ENCODE data around the gene SMARCE1. TPM values are rescaled to one million over a fixed set of nuclear protein-coding genes. Genes with fewer than 3 reads are reported as not detected.
A peak's percentile ranks its signal among the peaks of the same experiment; 100 is the strongest.

Gene SMARCE1
- 97.8 and 137 TPM in 2 replicates for total RNA-seq (2014; rRNA removed; shearing (Covaris generic))

GRCh38 chr17:40647624-40648383, at the start of gene SMARCE1:
Gene SMARCE1 (minus strand): TSS chr17:40647818. CDS start chr17:40645802, 2,016 bp downstream.
- H3K27ac ChIP-seq: peak within 1 kb of the TSS; percentile 98
- peak within 1 kb of the TSS; percentile 80 for H3K4me3 ChIP-seq
- H3K9me3 ChIP-seq (replicated peaks): no peaks in the 10 kb centered on the region
- peak; percentile 73 to 91 for DNase-seq (ENCODE audit: low read depth in 1 of 2, low spot score in 2 of 2)
- H3K36me3 ChIP-seq: peaks cover 41% of the 10 kb centered on the region
- H3K4me1 ChIP-seq (replicated peaks): peaks cover 12% of the 10 kb centered on the region
- no peaks in the 10 kb centered on the region for H3K27me3 ChIP-seq (replicated peaks)

GRCh38 chr17:40697297-40697696, 49.7 kb upstream of the SMARCE1 start:
- no peaks in the 10 kb centered on the region for H3K36me3 ChIP-seq
- peaks cover 46% of the 10 kb centered on the region for H3K27me3 ChIP-seq (replicated peaks)
- no peaks in the 10 kb centered on the region for H3K4me1 ChIP-seq (replicated peaks)
- no peak for DNase-seq (ENCODE audit: low read depth in 1 of 2, low spot score in 2 of 2)
- H3K27ac ChIP-seq: no peak overlapping the region
- H3K4me3 ChIP-seq: no peak overlapping the region
- no peaks in the 10 kb centered on the region for H3K9me3 ChIP-seq (replicated peaks)

GRCh38 chr17:40696651-40697072, 49.0 kb upstream of the SMARCE1 start:
- H3K4me3 ChIP-seq: no peak overlapping the region
- H3K9me3 ChIP-seq (replicated peaks): no peaks in the 10 kb centered on the region
- no peaks in the 10 kb centered on the region for H3K36me3 ChIP-seq
- no peak for DNase-seq (ENCODE audit: low read depth in 1 of 2, low spot score in 2 of 2)
- H3K27me3 ChIP-seq (replicated peaks): peaks cover 42% of the 10 kb centered on the region
- H3K27ac ChIP-seq: no peak overlapping the region
- H3K4me1 ChIP-seq (replicated peaks): no peaks in the 10 kb centered on the region

- H3K9me3 ChIP-seq (replicated peaks): no peaks in the 10 kb centered on the region
- H3K4me3 ChIP-seq: no peak overlapping the region
- no peaks in the 10 kb centered on the region for H3K36me3 ChIP-seq
- H3K4me1 ChIP-seq (replicated peaks): no peaks in the 10 kb centered on the region
- H3K27ac ChIP-seq: no peak overlapping the region
- DNase-seq (ENCODE audit: low read depth in 1 of 2, low spot score in 2 of 2): no peak
- peaks cover 46% of the 10 kb centered on the region for H3K27me3 ChIP-seq (replicated peaks)
Measured at GRCh38 chr17:40695874-40696472, 48.4 kb upstream of the SMARCE1 start.

GRCh38 chr17:40694584-40694983, 47.0 kb upstream of the SMARCE1 start:
- Histone ChIP-seq H3K4me3 (no peak overlapping the region), H3K27me3 (replicated peaks) (peaks cover 48% of the 10 kb centered on the region), H3K36me3 (no peaks in the 10 kb centered on the region), H3K27ac (no peak overlapping the region), H3K4me1 (replicated peaks) (no peaks in the 10 kb centered on the region), H3K9me3 (replicated peaks) (no peaks in the 10 kb centered on the region)
- DNase-seq (ENCODE audit: low read depth in 1 of 2, low spot score in 2 of 2): no peak

GRCh38 chr17:40687106-40687505, 39.5 kb upstream of the SMARCE1 start:
- Histone ChIP-seq H3K27me3 (replicated peaks) (peaks cover 34% of the 10 kb centered on the region), H3K27ac (no peak overlapping the region), H3K36me3 (no peaks in the 10 kb centered on the region), H3K9me3 (replicated peaks) (no peaks in the 10 kb centered on the region), H3K4me3 (no peak overlapping the region), H3K4me1 (replicated peaks) (no peaks in the 10 kb centered on the region)
- DNase-seq (ENCODE audit: low read depth in 1 of 2, low spot score in 2 of 2): no peak

- Histone ChIP-seq H3K4me3 (no peak overlapping the region), H3K27me3 (replicated peaks) (peaks cover 35% of the 10 kb centered on the region), H3K27ac (no peak overlapping the region), H3K36me3 (no peaks in the 10 kb centered on the region), H3K4me1 (replicated peaks) (no peaks in the 10 kb centered on the region), H3K9me3 (replicated peaks) (no peaks in the 10 kb centered on the region)
- no peak for DNase-seq (ENCODE audit: low read depth in 1 of 2, low spot score in 2 of 2)
Measured at GRCh38 chr17:40686192-40686591, 38.6 kb upstream of the SMARCE1 start.

GRCh38 chr17:40680998-40681397, 33.4 kb upstream of the SMARCE1 start:
- Histone ChIP-seq H3K9me3 (replicated peaks) (no peaks in the 10 kb centered on the region), H3K36me3 (no peaks in the 10 kb centered on the region), H3K27me3 (replicated peaks) (peaks cover 48% of the 10 kb centered on the region), H3K4me3 (no peak overlapping the region), H3K4me1 (replicated peaks) (no peaks in the 10 kb centered on the region), H3K27ac (no peak overlapping the region)
- DNase-seq (ENCODE audit: low read depth in 1 of 2, low spot score in 2 of 2): no peak

- Histone ChIP-seq H3K9me3 (replicated peaks) (no peaks in the 10 kb centered on the region), H3K4me3 (no peak overlapping the region), H3K36me3 (no peaks in the 10 kb centered on the region), H3K27ac (no peak overlapping the region), H3K27me3 (replicated peaks) (peaks cover 58% of the 10 kb centered on the region), H3K4me1 (replicated peaks) (no peaks in the 10 kb centered on the region)
- DNase-seq (ENCODE audit: low read depth in 1 of 2, low spot score in 2 of 2): no peak
Measured at GRCh38 chr17:40679523-40679907, 31.9 kb upstream of the SMARCE1 start.

- no peak overlapping the region for H3K27ac ChIP-seq
- H3K4me1 ChIP-seq (replicated peaks): no peaks in the 10 kb centered on the region
- no peaks in the 10 kb centered on the region for H3K36me3 ChIP-seq
- H3K4me3 ChIP-seq: no peak overlapping the region
- peaks cover 59% of the 10 kb centered on the region for H3K27me3 ChIP-seq (replicated peaks)
- H3K9me3 ChIP-seq (replicated peaks): no peaks in the 10 kb centered on the region
- no peak for DNase-seq (ENCODE audit: low read depth in 1 of 2, low spot score in 2 of 2)
Measured at GRCh38 chr17:40678902-40679522, 31.4 kb upstream of the SMARCE1 start.

GRCh38 chr17:40675905-40676304, 28.3 kb upstream of the SMARCE1 start:
- peaks cover 65% of the 10 kb centered on the region for H3K27me3 ChIP-seq (replicated peaks)
- no peak overlapping the region for H3K27ac ChIP-seq
- no peaks in the 10 kb centered on the region for H3K4me1 ChIP-seq (replicated peaks)
- DNase-seq (ENCODE audit: low read depth in 1 of 2, low spot score in 2 of 2): no peak
- no peaks in the 10 kb centered on the region for H3K36me3 ChIP-seq
- H3K4me3 ChIP-seq: no peak overlapping the region
- H3K9me3 ChIP-seq (replicated peaks): no peaks in the 10 kb centered on the region

- Histone ChIP-seq H3K9me3 (replicated peaks) (no peaks in the 10 kb centered on the region), H3K4me1 (replicated peaks) (no peaks in the 10 kb centered on the region), H3K27ac (no peak overlapping the region), H3K27me3 (replicated peaks) (peaks cover 59% of the 10 kb centered on the region), H3K36me3 (no peaks in the 10 kb centered on the region), H3K4me3 (no peak overlapping the region)
- no peak for DNase-seq (ENCODE audit: low read depth in 1 of 2, low spot score in 2 of 2)
Measured at GRCh38 chr17:40672654-40673053, 25.0 kb upstream of the SMARCE1 start.

- Histone ChIP-seq H3K27me3 (replicated peaks) (peaks cover 51% of the 10 kb centered on the region), H3K36me3 (no peaks in the 10 kb centered on the region), H3K27ac (no peak overlapping the region), H3K4me3 (no peak overlapping the region), H3K4me1 (replicated peaks) (no peaks in the 10 kb centered on the region), H3K9me3 (replicated peaks) (no peaks in the 10 kb centered on the region)
- DNase-seq (ENCODE audit: low read depth in 1 of 2, low spot score in 2 of 2): no peak
Measured at GRCh38 chr17:40671282-40671681, 23.7 kb upstream of the SMARCE1 start.

GRCh38 chr17:40666331-40666730, 18.7 kb upstream of the SMARCE1 start:
- Histone ChIP-seq H3K27ac (no peak overlapping the region), H3K4me1 (replicated peaks) (no peaks in the 10 kb centered on the region), H3K4me3 (no peak overlapping the region), H3K36me3 (no peaks in the 10 kb centered on the region), H3K27me3 (replicated peaks) (peaks cover 49% of the 10 kb centered on the region), H3K9me3 (replicated peaks) (no peaks in the 10 kb centered on the region)
- no peak for DNase-seq (ENCODE audit: low read depth in 1 of 2, low spot score in 2 of 2)
